LNCaP clone FGC (cell line): ENCODE measurements around the gene TMEM243.
A peak's percentile ranks its signal among the peaks of the same experiment; 100 is the strongest.

Source experiments
- DNase-seq: peaks from one replicate; pipeline ENCODE4 v3.0.0-alpha.2; 2011; ENCODE audit warnings: low read depth
- H3K4me3 ChIP-seq: 2 replicates; pipeline ENCODE4 v1.5.1; 2011; ENCODE audit warnings: mild to moderate bottlenecking, low read depth, low read length, control low read depth
- TF ChIP-seq, protein P1 (sequence below): IDR thresholded peaks from 2 replicates; pipeline ENCODE4 v1.5.1; 2012; ENCODE audit warnings: mild to moderate bottlenecking; ENCODE audit not compliant: control insufficient read depth, insufficient read depth; ENCODE audit errors: extremely low read depth

The TMEM243 gene

GRCh38 chr7:87231258-87231657, 11.7 kb upstream of the TMEM243 start:
- DNase-seq = peak; percentile 25
- TF ChIP-seq, protein P1, sequence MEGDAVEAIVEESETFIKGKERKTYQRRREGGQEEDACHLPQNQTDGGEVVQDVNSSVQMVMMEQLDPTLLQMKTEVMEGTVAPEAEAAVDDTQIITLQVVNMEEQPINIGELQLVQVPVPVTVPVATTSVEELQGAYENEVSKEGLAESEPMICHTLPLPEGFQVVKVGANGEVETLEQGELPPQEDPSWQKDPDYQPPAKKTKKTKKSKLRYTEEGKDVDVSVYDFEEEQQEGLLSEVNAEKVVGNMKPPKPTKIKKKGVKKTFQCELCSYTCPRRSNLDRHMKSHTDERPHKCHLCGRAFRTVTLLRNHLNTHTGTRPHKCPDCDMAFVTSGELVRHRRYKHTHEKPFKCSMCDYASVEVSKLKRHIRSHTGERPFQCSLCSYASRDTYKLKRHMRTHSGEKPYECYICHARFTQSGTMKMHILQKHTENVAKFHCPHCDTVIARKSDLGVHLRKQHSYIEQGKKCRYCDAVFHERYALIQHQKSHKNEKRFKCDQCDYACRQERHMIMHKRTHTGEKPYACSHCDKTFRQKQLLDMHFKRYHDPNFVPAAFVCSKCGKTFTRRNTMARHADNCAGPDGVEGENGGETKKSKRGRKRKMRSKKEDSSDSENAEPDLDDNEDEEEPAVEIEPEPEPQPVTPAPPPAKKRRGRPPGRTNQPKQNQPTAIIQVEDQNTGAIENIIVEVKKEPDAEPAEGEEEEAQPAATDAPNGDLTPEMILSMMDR = no peak
- H3K4me3 ChIP-seq = no peak overlapping the region

- no peak overlapping the region for H3K4me3 ChIP-seq
- DNase-seq = no peak
- TF ChIP-seq, protein P1 = no peak
Observed at GRCh38 chr7:87226495-87226894, 7.0 kb upstream of the TMEM243 start.

- H3K4me3 ChIP-seq = no peak overlapping the region
- TF ChIP-seq, protein P1 = no peak
- no peak for DNase-seq
Observed at GRCh38 chr7:87225696-87226095, 6.2 kb upstream of the TMEM243 start.

- no peak overlapping the region for H3K4me3 ChIP-seq
- no peak for DNase-seq
- TF ChIP-seq, protein P1 = no peak
Observed at GRCh38 chr7:87223666-87224065, 4.1 kb upstream of the TMEM243 start.

- TF ChIP-seq, protein P1 = no peak
- DNase-seq = peak; percentile 40
- H3K4me3 ChIP-seq = peak overlapping the region; percentile 84
Observed at GRCh38 chr7:87220734-87221215, 1.2 kb upstream of the TMEM243 start.

DNA sequence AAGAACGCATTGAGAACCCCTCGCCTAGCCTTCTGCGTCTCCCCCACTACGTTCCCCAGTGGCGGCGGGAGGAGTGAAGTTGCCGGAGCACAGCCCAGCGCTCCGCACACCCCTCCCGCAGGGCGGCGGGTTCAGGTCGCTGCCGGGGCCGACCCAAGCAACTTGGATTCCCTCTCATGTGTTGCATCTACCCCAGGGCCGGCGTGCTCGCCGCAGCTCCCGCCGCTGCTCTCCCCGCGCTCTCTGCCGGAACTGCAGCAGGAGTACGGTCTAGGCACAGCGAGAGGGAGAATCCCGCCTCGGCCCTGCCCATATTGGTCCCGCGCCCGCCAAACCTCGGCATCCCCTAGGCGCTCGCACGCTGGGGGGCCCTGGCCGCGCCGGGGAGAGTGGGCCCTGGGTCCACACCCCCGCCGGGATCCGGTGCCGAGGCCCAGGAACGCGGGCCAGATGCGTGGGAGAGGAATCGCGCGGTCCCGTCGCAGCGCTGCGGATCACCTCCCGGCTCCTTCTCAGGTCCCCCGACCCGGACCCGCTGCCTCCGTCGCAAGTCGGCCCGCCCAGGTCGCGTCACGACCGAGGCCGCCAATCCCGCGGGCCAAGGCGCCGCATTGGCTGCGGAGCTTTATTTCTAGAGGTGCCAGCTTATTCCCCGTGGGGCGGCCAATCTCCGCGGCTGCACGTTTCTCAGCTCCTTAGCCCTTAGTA, 648 bp upstream of the TMEM243 start:
- peak; percentile 59 for DNase-seq

More for the DNA sequence above, 648 bp upstream of the TMEM243 start:
- TF ChIP-seq, protein P1 = no peak
- peak overlapping the region; percentile 84 for H3K4me3 ChIP-seq
